Suprapubic skin (tissue), 4 donors: ENCODE measurements around the gene NPAS3. TPM values are rescaled to one million over a fixed set of nuclear protein-coding genes. Genes with fewer than 3 reads are reported as not detected.

Experiments
- DNase-seq, 2 donors: peaks; one replicate each; pipeline ENCODE4 v3.0.0-alpha.2; 2019; ENCODE audit warnings: low spot score in 2 of 2
- H3K27ac ChIP-seq: fragments of 200-600 bp; sonication (generic); one replicate; pipeline ENCODE4 v1.5.1; 2019
- H3K27me3 ChIP-seq: fragments of 200-600 bp; sonication (generic); one replicate; pipeline ENCODE4 v1.5.1; 2019
- H3K36me3 ChIP-seq: fragments of 200-600 bp; sonication (generic); one replicate; pipeline ENCODE4 v1.5.1; 2019
- H3K4me1 ChIP-seq: fragments of 200-600 bp; sonication (generic); one replicate; pipeline ENCODE4 v1.5.1; 2019
- H3K4me3 ChIP-seq: fragments of 200-600 bp; sonication (generic); one replicate; pipeline ENCODE4 v1.5.1; 2019; ENCODE audit warnings: mild to moderate bottlenecking
- H3K9me3 ChIP-seq: fragments of 200-600 bp; sonication (generic); one replicate; pipeline ENCODE4 v1.5.1; 2019
- EP300 ChIP-seq: sonication (generic); formaldehyde crosslinking; IDR thresholded peaks from one replicate; pipeline ENCODE4 v1.6.1; 2017; ENCODE audit warnings: antibody characterized with exemption
- POLR2A ChIP-seq, 2 donors: fragments of 450-650 bp; IDR thresholded peaks; one replicate each; pipeline ENCODE4 v1.6.1; 2017; ENCODE audit warnings: antibody characterized with exemption in 2 of 2, mild to moderate bottlenecking in 2 of 2, moderate library complexity in 2 of 2
- POLR2AphosphoS5 ChIP-seq, 3 donors: sonication (generic); formaldehyde crosslinking; IDR thresholded peaks; one replicate each; pipeline ENCODE4 v1.6.1; 2017; ENCODE audit warnings: antibody characterized with exemption in 3 of 3
- WGBS: methylation state at CpG from one replicate; pipeline ENCODE4 v1.1.5; 2018; 5-methylcytosine and 5-hydroxymethylcytosine counted together
- total RNA-seq, 4 donors: library from RNA; depleted of rRNA; stranded (reverse); fragments of >200 nt; gene quantifications; one replicate each; pipeline ENCODE4 v1.1.0, GENCODE V29; 2016
- TF ChIP-seq, protein P1 (sequence below), 2 donors: fragments of 200-600 bp in 1 of 2; fragments of 450-650 bp in 1 of 2; sonication (generic) in 1 of 2; IDR thresholded peaks; one replicate each; pipeline ENCODE4 v1.5.1; 2016 to 2019; ENCODE audit warnings: antibody characterized with exemption in 2 of 2, mild to moderate bottlenecking in 1 of 2, moderate library complexity in 1 of 2

NPAS3 gene
- total RNA-seq, 4 donors from 2014 or later, result 0.17 to 0.45 (median 0.29) TPM; not detected in 1

DNA sequence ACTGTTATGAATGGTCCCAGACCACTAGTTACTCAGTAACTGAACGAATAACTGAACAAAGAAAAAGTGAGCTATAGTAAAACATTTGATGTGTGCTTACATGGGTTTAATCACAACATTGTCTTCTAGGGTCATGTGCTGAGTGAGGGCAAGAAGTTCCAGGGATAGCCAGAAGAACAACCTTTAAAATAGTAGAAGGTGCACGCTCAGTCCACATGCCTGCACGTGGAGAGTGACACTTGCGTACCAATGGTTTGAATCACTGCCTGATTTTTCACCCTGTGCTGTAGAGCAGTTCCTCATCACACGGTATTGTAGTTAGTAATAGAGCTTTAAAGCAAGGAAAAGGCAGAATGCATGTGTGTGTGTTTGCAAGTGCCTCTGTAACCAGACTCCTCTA lies 788.0 kb downstream of the NPAS3 start:
- WGBS, result 94% methylated on average over 5 of the region's 5 CpGs
- no peak for TF ChIP-seq POLR2AphosphoS5 (IDR thresholded peaks at IDR 0.05)
- TF ChIP-seq POLR2A (IDR thresholded peaks at IDR 0.05), result no peak
- TF ChIP-seq, protein P1, sequence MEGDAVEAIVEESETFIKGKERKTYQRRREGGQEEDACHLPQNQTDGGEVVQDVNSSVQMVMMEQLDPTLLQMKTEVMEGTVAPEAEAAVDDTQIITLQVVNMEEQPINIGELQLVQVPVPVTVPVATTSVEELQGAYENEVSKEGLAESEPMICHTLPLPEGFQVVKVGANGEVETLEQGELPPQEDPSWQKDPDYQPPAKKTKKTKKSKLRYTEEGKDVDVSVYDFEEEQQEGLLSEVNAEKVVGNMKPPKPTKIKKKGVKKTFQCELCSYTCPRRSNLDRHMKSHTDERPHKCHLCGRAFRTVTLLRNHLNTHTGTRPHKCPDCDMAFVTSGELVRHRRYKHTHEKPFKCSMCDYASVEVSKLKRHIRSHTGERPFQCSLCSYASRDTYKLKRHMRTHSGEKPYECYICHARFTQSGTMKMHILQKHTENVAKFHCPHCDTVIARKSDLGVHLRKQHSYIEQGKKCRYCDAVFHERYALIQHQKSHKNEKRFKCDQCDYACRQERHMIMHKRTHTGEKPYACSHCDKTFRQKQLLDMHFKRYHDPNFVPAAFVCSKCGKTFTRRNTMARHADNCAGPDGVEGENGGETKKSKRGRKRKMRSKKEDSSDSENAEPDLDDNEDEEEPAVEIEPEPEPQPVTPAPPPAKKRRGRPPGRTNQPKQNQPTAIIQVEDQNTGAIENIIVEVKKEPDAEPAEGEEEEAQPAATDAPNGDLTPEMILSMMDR (IDR thresholded peaks at IDR 0.05), result no peak
- TF ChIP-seq EP300, result no peak
- Histone ChIP-seq H3K9me3 (no peaks in the 10 kb centered on the region), H3K4me1 (peaks cover 3% of the 10 kb centered on the region), H3K27ac (no peak overlapping the region), H3K4me3 (no peak overlapping the region), H3K27me3 (no peaks in the 10 kb centered on the region), H3K36me3 (no peaks in the 10 kb centered on the region)
- DNase-seq, result no peak

DNA sequence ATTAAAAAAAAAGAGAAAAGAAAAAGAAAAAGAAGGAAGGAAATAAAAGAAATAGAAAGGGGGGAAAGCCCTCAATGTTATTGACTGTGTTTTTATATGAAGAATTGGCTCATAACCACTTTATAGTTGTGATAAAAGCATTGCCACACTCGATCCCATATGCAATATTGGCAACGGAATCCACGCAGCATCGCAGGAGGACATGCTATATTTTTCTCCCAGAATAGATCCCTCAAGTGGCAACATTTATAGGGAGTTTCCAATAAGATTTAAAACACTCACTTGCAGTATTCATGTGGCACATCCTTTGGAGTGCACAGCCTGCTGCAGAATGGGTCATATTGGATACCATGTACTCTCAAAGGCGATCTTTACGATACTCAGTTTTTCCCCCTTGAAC lies 788.9 kb downstream of the NPAS3 start:
- DNase-seq, result no peak
- H3K27me3 ChIP-seq, result no peaks in the 10 kb centered on the region
- no peaks in the 10 kb centered on the region for H3K36me3 ChIP-seq
- no peak overlapping the region for H3K4me3 ChIP-seq
- no peak overlapping the region for H3K27ac ChIP-seq
- peaks cover 3% of the 10 kb centered on the region for H3K4me1 ChIP-seq
- TF ChIP-seq, protein P1 (IDR thresholded peaks at IDR 0.05), result no peak
- TF ChIP-seq POLR2AphosphoS5 (IDR thresholded peaks at IDR 0.05) (no peak), EP300 (no peak), POLR2A (IDR thresholded peaks at IDR 0.05) (no peak)
- no peaks in the 10 kb centered on the region for H3K9me3 ChIP-seq
- WGBS, result 68% methylated on average over 6 of the region's 6 CpGs

DNA sequence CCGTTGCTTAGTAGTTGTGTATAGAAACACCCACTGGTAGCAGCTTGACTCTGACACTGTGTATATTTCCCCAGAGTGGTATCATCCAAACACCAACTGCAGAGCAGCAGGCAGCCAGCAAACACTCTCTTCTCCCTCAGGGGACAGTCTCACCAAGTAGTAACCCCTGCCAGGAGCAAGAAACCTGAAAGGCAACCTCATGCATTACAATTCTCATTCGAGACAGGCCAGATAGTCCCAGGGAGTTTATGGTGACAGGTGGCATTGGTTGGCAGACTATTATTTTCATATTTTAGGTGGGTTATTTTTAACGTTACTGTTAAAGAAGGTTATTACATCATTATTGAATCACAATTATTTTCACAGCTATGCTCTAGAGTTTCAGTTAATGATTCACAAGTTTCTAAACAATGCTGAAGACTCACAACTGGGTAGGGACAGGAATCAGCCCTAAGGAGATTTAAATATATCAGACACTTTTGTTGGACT lies 789.4 kb downstream of the NPAS3 start:
- no peak for DNase-seq

DNA sequence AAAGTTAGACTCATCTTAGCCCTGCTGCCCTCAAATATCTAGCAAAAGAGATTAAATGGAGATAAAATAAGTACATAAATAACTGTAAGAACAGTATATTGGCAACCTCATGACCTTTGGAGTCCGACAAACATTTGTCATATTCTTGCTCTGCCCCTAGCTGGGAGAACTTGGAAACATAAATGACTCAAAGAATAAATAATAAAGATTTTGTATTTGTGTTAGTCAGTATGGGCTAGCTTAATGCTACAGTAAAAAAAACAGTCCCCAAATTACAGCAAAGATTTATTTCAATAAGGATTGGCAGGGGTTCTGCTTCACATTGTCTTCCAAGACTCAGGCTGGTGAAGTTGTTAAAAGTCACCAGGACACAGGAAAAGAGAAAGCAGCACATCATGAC lies 791.5 kb downstream of the NPAS3 start:
- no peaks in the 10 kb centered on the region for H3K9me3 ChIP-seq
- no peak overlapping the region for H3K27ac ChIP-seq
- 92% methylated on average over 1 of the region's 1 CpG for WGBS
- TF ChIP-seq, protein P1 (IDR thresholded peaks at IDR 0.05), result no peak
- TF ChIP-seq POLR2AphosphoS5 (IDR thresholded peaks at IDR 0.05) (no peak), POLR2A (IDR thresholded peaks at IDR 0.05) (no peak), EP300 (no peak)
- H3K4me1 ChIP-seq, result peaks cover 3% of the 10 kb centered on the region
- no peaks in the 10 kb centered on the region for H3K36me3 ChIP-seq
- H3K4me3 ChIP-seq, result no peak overlapping the region
- no peaks in the 10 kb centered on the region for H3K27me3 ChIP-seq
- no peak for DNase-seq

More for the DNA sequence above, 789.4 kb downstream of the NPAS3 start:
- peaks cover 3% of the 10 kb centered on the region for H3K4me1 ChIP-seq
- no peak overlapping the region for H3K4me3 ChIP-seq
- H3K27me3 ChIP-seq, result no peaks in the 10 kb centered on the region
- H3K27ac ChIP-seq, result no peak overlapping the region
- no peak for TF ChIP-seq POLR2A (IDR thresholded peaks at IDR 0.05)
- TF ChIP-seq POLR2AphosphoS5 (IDR thresholded peaks at IDR 0.05), result no peak
- TF ChIP-seq, protein P1 (IDR thresholded peaks at IDR 0.05), result no peak
- no peak for TF ChIP-seq EP300
- 49% methylated on average over 3 of the region's 3 CpGs for WGBS
- H3K9me3 ChIP-seq, result no peaks in the 10 kb centered on the region
- H3K36me3 ChIP-seq, result no peaks in the 10 kb centered on the region

DNA sequence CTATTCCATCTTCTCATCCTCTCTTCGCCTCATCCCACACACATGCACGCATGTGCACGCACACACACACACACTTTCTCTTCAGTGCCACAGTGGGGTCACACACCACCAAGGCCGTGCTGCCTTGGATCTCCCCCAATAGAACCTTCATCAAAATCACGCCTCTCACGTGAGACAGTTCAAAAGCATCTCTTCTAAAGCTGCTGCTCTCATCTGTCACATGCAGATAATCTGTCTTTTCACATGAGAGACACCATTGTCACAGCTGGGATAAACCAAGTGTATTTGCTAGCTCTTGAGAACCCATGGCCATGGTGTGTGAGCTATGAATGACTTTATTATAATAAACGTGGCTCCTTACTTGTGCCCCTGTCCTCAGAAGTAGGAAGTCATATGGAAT lies 793.5 kb downstream of the NPAS3 start:
- Histone ChIP-seq H3K9me3 (no peaks in the 10 kb centered on the region), H3K4me1 (peaks cover 3% of the 10 kb centered on the region), H3K27me3 (no peaks in the 10 kb centered on the region), H3K27ac (no peak overlapping the region), H3K4me3 (no peak overlapping the region), H3K36me3 (no peaks in the 10 kb centered on the region)
- TF ChIP-seq, protein P1 (IDR thresholded peaks at IDR 0.05), result no peak
- TF ChIP-seq POLR2AphosphoS5 (IDR thresholded peaks at IDR 0.05), result no peak
- no peak for TF ChIP-seq EP300
- TF ChIP-seq POLR2A (IDR thresholded peaks at IDR 0.05), result no peak
- WGBS, result 89% methylated on average over 7 of the region's 7 CpGs
- DNase-seq, result no peak
